Activated T-cell treated with anti-CD3 and anti-CD28 coated beads for 1 hour (primary cell): ENCODE measurements around the gene PTPRN2.
"Not testable (repeated sequence)": the region's sequence is repeated elsewhere in the genome, so short reads cannot be mapped to it uniquely, and the experiment has no call there.

Source experiments
- DNase-seq: peaks from one replicate; pipeline ENCODE4 v3.0.0-alpha.2; 2020; ENCODE audit warnings: low read depth

PTPRN2 gene

GRCh38 chr7:157926107-157926506, 661.5 kb downstream of the PTPRN2 start:
- no peak for DNase-seq

GRCh38 chr7:157925383-157925875, 662.2 kb downstream of the PTPRN2 start:
- no peak for DNase-seq

GRCh38 chr7:157923903-157924630, 663.6 kb downstream of the PTPRN2 start:
- no peak for DNase-seq

- DNase-seq: no peak
Observed at GRCh38 chr7:157922576-157922975, 665.0 kb downstream of the PTPRN2 start.

- no peak for DNase-seq
Observed at GRCh38 chr7:157918326-157919080, 669.1 kb downstream of the PTPRN2 start.

- no peak for DNase-seq
Observed at GRCh38 chr7:157916946-157917640, 670.5 kb downstream of the PTPRN2 start.

- no peak for DNase-seq
Observed at GRCh38 chr7:157910446-157910845, 677.2 kb downstream of the PTPRN2 start.

GRCh38 chr7:157910045-157910444, 677.6 kb downstream of the PTPRN2 start:
- not testable (repeated sequence) for DNase-seq

GRCh38 chr7:157909370-157909769, 678.3 kb downstream of the PTPRN2 start:
- DNase-seq: no peak

- no peak for DNase-seq
Observed at GRCh38 chr7:157908006-157908782, 679.4 kb downstream of the PTPRN2 start.

GRCh38 chr7:157907091-157907490, 680.5 kb downstream of the PTPRN2 start:
- no peak for DNase-seq

- DNase-seq: no peak
Observed at GRCh38 chr7:157906583-157906982, 681.0 kb downstream of the PTPRN2 start.

GRCh38 chr7:157905651-157906461, 681.8 kb downstream of the PTPRN2 start:
- no peak for DNase-seq

GRCh38 chr7:157904866-157905570, 682.6 kb downstream of the PTPRN2 start:
- DNase-seq: no peak

GRCh38 chr7:157904211-157904865, 683.3 kb downstream of the PTPRN2 start:
- DNase-seq: no peak

- DNase-seq: no peak
Observed at GRCh38 chr7:157903710-157904109, 683.9 kb downstream of the PTPRN2 start.

- no peak for DNase-seq
Observed at GRCh38 chr7:157903296-157903695, 684.3 kb downstream of the PTPRN2 start.

GRCh38 chr7:157901816-157902610, 685.6 kb downstream of the PTPRN2 start:
- DNase-seq: not testable (repeated sequence)

- no peak for DNase-seq
Observed at GRCh38 chr7:157901166-157901565, 686.5 kb downstream of the PTPRN2 start.
